ENCODE measurements around the gene SPINT2. TPM values are rescaled to one million over a fixed set of nuclear protein-coding genes. Genes with fewer than 3 reads are reported as not detected.
A peak's percentile ranks its signal among the peaks of the same experiment; 100 is the strongest.

The SPINT2 gene
- total RNA-seq, 1 experiment from 2014 or later = 1,006 TPM

GRCh38 chr19:38309615-38310278 is 45.4 kb downstream of the SPINT2 start:
- no peak for ATAC-seq
- Histone ChIP-seq H3K27me3 (ENCODE audit: control insufficient read depth, insufficient read depth, low read length) (no peaks in the 10 kb centered on the region), H3K4me3 (ENCODE audit: low read depth in 2 of 2, low read length in 2 of 2) (no peak overlapping the region), H3K27ac (ENCODE audit: low read length) (no peak overlapping the region), H3K4me1 (ENCODE audit: control insufficient read depth, insufficient read depth, low read length) (peaks cover 27% of the 10 kb centered on the region), H3K9me3 (ENCODE audit: control insufficient read depth, insufficient read depth, low read depth, low read length) (no peaks in the 10 kb centered on the region), H3K36me3 (ENCODE audit: control insufficient read depth, insufficient read depth, low read length) (no peaks in the 10 kb centered on the region; the same call in 1 of the 2 replicates)
- no peak for DNase-seq (ENCODE audit: low read depth, low spot score)
- no TSS peak for BruUV-seq (replicated peaks)
- TF ChIP-seq SIN3A (IDR thresholded peaks at IDR 0.05; ENCODE audit: borderline replicate concordance, insufficient read depth, low read depth, low read length) = no peak
- TF ChIP-seq POLR2AphosphoS5 (IDR thresholded peaks at IDR 0.05; ENCODE audit: low read depth, low read length) = 0 out of 2 replicates have a peak, but pooled peaks have one; percentile 41
- intact Hi-C loops (cut with micrococcal nuclease; ENCODE audit: unreplicated experiment) (no loop called here), in situ Hi-C loops (cut with HindIII; ENCODE audit: low pct_unique_long_range_greater_than_20kb, low sequenced_read_pairs) (no loop called here)
- CTCF ChIA-PET = interaction anchor here (0.6 to 0.7 kb wide), 2 partner anchors 11 to 40 kb away, joined by 3 to 4 read pairs; no protein-coding TSS in a partner anchor
- POLR2A ChIA-PET = no interaction called here

- CTCF ChIA-PET = no interaction called here
- Histone ChIP-seq H3K4me1 (ENCODE audit: control insufficient read depth, insufficient read depth, low read length) (peaks cover 27% of the 10 kb centered on the region), H3K27me3 (ENCODE audit: control insufficient read depth, insufficient read depth, low read length) (no peaks in the 10 kb centered on the region), H3K27ac (ENCODE audit: low read length) (no peak overlapping the region), H3K9me3 (ENCODE audit: control insufficient read depth, insufficient read depth, low read depth, low read length) (no peaks in the 10 kb centered on the region), H3K36me3 (ENCODE audit: control insufficient read depth, insufficient read depth, low read length) (no peaks in the 10 kb centered on the region), H3K4me3 (ENCODE audit: low read depth in 2 of 2, low read length in 2 of 2) (no peak overlapping the region)
- TF ChIP-seq TCF7L2 (IDR thresholded peaks at IDR 0.05; ENCODE audit: low read depth, low read length) (no peak), SIN3A (IDR thresholded peaks at IDR 0.05; ENCODE audit: borderline replicate concordance, insufficient read depth, low read depth, low read length) (no peak), POLR2AphosphoS5 (IDR thresholded peaks at IDR 0.05; ENCODE audit: low read depth, low read length) (no peak), CTCF (IDR thresholded peaks at IDR 0.05) (no peak), REST (IDR thresholded peaks at IDR 0.05; ENCODE audit: insufficient read depth in 1 of 2, low read depth in 2 of 2, low read length in 1 of 2) (no peak)
- POLR2A ChIA-PET = no interaction called here
- intact Hi-C loops (cut with micrococcal nuclease; ENCODE audit: unreplicated experiment) (no loop called here), in situ Hi-C loops (cut with HindIII; ENCODE audit: low pct_unique_long_range_greater_than_20kb, low sequenced_read_pairs) (no loop called here)
- DNase-seq (ENCODE audit: low read depth, low spot score) (no peak), ATAC-seq (no peak)
- no TSS peak for BruUV-seq (replicated peaks)
Observed at GRCh38 chr19:38310279-38310670, 45.9 kb downstream of the SPINT2 start.

- Histone ChIP-seq H3K27ac (ENCODE audit: low read length) (no peak overlapping the region), H3K4me1 (ENCODE audit: control insufficient read depth, insufficient read depth, low read length) (peaks cover 22% of the 10 kb centered on the region), H3K9me3 (ENCODE audit: control insufficient read depth, insufficient read depth, low read depth, low read length) (no peaks in the 10 kb centered on the region), H3K4me3 (ENCODE audit: low read depth in 2 of 2, low read length in 2 of 2) (no peak overlapping the region), H3K27me3 (ENCODE audit: control insufficient read depth, insufficient read depth, low read length) (no peaks in the 10 kb centered on the region), H3K36me3 (ENCODE audit: control insufficient read depth, insufficient read depth, low read length) (no peaks in the 10 kb centered on the region)
- in situ Hi-C loops (cut with HindIII; ENCODE audit: low pct_unique_long_range_greater_than_20kb, low sequenced_read_pairs) = no loop called here
- intact Hi-C loops (cut with micrococcal nuclease; ENCODE audit: unreplicated experiment) = no loop called here
- TF ChIP-seq TCF7L2 (IDR thresholded peaks at IDR 0.05; ENCODE audit: low read depth, low read length) (no peak), CTCF (IDR thresholded peaks at IDR 0.05) (no peak), SIN3A (IDR thresholded peaks at IDR 0.05; ENCODE audit: borderline replicate concordance, insufficient read depth, low read depth, low read length) (no peak), REST (IDR thresholded peaks at IDR 0.05; ENCODE audit: insufficient read depth in 1 of 2, low read depth in 2 of 2, low read length in 1 of 2) (no peak), POLR2AphosphoS5 (IDR thresholded peaks at IDR 0.05; ENCODE audit: low read depth, low read length) (no peak)
- ATAC-seq (no peak), DNase-seq (ENCODE audit: low read depth, low spot score) (no peak)
- POLR2A ChIA-PET = interaction anchor here (0.6 kb wide), 1 partner anchor 71 kb away, joined by 3 read pairs; no protein-coding TSS in a partner anchor
- CTCF ChIA-PET = no interaction called here
- no TSS peak for BruUV-seq (replicated peaks)
Observed at GRCh38 chr19:38310986-38311385, 46.6 kb downstream of the SPINT2 start.

Measured in Panc1 (cell line).